Stimulated activated CD4-positive, alpha-beta T cell treated with anti-CD3 and anti-CD28 coated beads, TNF-alpha, amount 100 ng/mL, for 1 hour (primary cell): ENCODE measurements around the gene AGPAT3.

Experiments used
- DNase-seq, 3 donors: peaks; one replicate each; pipeline ENCODE4 v3.0.0-alpha.2; 2020; ENCODE audit warnings: low read depth in 3 of 3, low spot score in 1 of 3

The AGPAT3 gene

DNA sequence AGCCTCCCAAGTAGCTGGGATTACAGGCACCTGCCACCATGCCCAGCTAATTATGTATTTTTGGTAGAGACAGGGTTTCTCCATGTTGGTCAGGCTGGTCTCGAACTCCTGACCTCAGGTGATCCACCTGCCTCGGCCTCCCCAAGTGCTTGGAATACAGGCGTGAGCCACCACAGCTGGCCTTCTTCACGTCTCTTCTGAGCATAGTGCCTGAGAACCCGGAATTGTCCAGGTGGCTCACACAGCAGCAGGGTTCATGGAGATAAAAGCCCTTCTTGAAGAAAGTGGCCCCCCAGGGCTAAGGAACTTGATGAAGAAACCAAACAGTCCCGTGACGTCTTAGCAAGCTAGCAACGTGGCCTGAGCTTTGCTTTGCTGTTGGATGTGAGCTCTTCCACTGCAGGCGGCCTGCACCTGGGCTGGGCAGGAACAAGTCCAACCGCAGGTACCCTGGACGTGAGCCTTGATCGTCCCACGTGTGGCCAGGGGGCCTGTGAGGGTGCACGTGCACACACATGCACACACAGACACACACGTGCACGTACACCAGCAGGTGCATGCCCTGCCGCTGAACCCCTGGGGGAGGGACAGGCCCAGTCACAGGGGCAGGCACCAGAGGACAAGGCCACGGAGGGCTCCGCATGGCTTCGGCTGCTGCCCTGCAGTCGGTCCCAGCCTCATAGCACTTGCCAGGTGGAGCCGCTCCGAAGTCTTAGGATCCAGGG is 123.6 kb downstream of the AGPAT3 start:
- no peak for DNase-seq

DNA sequence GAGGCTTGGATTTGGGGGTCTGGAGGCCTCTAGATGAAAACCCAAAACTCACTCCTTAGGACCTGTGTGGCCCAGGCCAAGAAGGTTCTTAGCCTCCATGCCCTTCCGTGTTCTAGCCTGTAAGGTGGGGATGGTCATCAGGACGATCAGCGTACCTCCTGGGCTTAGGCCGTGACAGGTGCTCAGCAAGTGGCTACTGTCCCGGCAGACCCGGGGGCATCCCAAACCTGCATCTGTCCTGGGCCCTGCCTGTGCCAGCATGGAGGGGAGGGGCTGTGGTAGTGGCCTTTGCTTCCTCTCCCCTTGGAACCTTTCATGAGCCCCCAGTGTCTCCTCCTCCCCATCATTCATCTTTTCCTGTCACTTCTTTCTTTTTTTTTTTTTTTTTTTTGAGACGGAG is 124.4 kb downstream of the AGPAT3 start:
- no peak for DNase-seq

DNA sequence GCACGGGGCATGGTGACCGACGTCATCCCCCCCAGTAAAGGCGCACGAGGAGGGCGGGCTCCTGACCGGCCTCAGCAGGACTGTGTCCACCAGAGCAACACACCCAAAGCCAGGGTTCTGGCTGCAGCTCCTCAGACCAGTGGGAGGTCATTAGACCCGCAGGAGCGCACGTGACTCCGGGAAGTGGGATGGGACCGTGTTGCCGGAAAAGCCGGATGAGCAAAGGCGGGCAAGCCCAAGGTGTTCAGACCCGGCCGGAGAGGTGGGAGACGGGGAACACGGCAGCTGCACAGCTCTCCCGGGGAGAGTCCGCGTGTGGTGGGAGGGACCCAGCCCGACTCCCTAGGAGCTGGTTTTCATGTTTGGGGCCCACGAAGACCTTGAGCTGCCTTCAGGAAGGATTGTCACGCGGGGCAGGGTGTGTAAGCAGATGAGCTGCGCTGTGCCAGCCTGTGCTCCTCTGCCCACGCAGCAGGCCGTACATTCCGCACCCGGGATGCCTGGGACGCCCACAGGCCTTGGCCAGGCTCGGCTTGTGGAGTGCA is 126.5 kb downstream of the AGPAT3 start:
- DNase-seq = no peak

DNA sequence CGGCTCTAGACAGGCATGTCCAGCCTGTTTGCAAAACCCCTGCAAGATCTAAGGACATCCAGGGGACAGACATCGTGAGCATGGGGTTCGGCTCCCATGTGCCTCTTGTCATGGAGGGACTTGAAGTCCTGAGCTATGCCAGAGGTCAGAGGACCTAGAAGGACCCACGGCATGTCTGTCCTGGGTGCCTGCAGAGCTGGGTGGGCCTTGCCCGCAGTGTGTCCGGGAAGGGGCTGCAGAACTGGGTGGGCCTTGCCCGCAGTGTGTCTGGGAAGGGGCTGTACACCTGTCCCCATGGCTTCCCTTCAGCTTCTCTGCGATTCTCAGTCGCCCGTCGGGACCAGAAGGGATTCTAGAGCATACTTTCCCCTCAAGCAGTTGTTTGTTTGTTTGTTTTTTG is 127.1 kb downstream of the AGPAT3 start:
- no peak for DNase-seq

DNA sequence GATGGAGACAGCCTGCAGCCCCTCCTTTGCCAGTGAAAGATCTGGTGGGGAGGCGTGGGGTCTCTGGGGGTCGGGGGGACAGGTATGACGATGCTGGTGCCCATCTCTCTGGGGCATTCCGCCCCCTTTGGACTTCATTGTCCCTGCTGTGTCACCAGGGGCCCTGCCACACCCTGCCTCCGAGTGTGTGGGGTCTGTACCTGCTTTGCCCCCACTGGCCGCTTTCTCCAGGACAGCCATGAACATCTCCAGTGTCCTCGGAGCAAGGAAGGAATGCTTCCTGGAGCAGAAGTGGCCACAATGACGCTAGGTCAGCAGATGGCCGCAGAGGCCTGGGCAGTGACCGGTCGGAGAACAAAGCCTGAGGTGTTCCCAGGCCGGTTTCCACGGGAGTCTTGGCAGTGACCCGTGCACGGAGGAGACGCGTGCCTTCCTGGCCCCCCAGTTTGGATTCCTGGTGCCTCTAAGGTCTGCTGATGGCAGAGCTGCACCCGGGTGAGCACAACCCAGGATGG is 128.5 kb downstream of the AGPAT3 start:
- no peak for DNase-seq

DNA sequence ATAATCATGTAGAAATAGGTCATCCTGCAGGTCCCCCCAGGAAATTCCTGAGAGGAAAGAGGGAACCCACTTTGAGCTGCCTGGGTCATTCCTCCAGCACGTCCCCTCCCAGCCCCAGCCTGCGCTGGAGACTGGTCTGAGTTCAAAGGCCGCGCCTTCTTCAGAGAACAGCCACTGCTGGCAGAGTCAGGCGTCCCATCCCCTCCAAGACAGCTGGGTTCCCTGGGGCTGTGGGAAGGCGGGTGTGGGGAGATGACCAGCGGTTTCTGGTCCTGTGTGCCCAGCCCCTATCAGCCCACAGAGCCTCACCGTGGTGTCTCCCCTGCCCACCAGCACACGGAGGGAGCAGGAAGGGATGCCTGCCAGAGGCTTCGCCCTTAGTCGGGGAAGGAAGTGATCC is 129.1 kb downstream of the AGPAT3 start:
- DNase-seq = no peak

DNA sequence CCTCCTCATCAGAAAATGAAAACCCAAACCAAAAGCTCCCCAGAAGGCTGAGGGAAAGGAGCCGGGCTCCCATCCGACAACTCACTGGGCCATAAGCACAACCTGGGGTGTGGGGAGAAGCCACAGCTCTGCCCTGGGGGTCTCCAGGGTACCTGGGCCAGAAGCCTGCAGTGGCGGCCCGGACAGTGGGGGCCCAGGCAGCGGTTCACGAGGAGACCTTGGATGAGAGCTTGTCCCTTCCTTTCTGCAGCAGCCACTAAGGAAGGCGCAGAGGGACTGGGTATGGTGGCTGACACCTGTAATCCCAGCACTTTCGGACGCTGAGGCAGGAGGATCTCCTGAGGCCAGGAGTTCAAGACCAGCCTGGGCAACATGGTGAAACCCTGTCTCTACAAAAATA is 129.6 kb downstream of the AGPAT3 start:
- DNase-seq = no peak

DNA sequence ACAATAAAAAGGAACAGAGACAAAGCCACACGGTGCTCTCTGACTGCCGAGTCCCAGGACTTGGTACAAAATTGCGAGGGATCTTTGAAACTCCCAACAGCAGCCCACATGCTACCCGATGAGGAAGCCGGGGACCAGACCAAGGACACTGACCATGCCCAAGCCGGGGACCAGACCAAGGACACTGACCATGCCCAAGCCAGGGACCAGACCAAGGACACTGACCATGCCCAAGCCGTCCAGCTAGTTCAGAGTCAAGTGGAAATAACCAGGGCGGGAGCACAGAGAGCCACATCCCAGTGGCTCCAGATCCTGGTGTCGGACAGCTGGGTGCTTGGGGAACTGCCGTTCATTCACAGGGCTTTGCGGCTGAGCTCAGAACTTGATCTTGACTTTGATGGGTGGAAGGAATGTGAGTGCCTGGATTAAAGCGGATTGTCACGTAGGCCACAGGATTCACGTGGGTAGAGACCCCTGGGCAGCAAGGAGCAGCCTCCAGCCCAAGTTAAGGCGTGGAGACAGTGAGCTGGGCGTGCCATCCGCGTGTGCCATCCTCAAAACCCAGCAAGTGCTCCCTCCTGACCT is 130.6 kb downstream of the AGPAT3 start:
- no peak for DNase-seq

DNA sequence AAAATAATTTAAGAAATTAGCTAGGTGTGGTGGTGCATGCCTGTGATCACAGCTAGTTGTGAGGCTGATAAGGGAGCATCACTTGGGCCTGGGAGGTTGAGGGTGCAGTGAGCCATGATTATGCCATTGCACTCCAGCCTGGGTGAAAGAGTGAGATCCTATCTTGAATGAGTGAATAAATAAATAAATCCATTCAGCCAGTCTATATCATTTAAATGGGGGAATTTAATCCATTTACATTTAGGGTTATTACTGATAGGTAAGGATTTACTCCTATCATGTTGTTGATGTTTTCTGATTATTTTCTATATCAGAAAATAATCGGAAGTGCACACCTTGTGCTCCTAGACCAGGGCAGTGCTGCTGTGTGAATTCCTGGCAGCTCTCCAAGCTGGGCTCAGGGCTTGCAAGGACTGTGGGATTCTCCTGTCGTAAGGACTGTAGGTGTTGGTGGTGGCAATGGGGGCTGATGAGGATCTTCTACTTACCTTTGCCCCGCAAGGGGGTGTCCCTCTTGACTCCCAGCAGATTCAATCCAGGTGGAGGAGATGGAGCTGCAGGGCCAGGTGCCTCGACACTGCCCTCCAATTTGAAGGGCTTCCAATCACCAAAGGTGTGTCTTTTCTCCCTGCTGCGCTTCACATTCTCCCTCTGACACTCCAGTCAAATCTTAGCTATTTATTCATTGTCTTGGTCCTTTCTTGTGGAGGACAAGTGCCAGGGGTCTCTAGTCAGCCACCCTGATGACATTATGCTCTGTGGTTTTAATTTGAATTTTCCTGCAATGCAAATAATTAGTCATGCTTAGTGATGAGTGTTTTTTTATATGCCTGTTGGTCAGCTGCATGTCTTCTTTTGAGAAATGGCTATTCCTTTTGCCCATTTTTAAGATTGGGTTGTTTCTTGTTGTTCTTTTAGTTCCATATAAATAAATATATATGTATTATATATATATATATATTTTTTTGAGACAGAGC is 133.0 kb downstream of the AGPAT3 start:
- no peak for DNase-seq

DNA sequence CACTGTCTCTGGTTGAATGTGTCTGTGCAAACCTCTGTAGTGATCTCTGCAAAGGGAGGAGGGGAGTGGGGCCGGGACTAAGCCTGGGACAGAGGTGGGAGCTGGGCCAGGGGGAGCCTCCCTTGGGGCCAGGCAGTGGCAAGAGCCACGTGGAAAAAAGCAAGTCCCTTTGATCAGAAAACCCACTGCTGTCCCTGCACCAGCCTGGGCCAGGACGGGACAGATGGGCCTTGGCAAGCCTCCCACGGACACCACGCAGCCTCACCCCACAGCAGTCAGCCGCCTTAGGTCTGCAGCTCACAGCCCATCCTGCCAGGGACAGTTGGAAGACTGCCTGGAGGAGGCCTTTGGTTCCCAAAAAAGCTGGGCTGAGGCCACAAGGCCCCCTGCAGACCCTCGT is 135.3 kb downstream of the AGPAT3 start:
- DNase-seq = no peak

DNA sequence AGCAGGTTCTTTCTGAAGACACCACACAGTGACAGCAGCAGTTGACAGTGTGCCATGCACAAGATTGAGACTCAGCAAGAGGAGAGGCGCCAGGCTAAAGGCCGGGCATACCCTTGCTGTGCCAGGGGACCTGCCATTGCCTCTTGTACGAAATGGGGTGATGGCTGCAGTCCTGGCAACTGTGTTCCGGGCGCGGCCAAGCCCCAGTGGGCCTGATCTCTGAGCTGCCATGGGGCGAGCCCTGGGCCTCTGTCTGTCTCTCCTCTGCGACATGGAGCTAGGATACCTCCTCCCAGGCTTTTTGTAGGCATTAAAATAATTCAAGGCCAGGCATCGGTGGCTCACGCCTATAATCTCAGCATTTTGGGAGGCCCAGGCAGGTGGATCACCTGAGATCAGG is 137.5 kb downstream of the AGPAT3 start:
- no peak for DNase-seq

DNA sequence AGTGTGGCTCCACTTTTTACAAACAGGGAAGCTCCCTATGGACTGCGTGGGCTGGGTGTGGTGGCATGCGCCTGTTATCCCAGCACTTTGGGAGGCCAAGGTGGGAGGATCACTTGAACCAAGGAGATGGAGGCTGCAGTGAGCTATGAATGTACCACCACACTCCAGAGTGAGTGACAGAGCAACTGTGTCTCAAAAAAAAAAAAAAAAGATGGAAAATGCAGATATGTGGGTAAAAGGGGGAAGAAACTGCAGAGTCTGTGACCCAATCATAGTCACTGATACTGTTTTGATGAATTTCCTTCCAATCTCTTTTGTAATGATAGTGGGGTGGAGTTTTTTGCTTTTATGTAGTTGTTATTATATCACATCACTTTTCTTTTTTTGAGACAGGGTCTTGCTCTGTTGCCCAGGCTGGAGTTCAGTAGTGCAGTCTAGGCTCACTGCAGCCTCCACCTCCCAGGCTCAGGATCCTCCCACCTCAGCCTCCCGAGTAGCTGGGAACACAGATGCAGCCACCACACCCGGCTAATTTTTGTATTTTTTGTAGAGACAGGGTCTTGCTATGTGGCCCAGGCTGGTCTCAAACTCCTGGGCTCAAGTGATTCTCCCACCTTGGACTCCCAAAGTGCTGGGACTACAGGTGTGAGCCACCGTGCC is 138.4 kb downstream of the AGPAT3 start:
- DNase-seq = no peak

DNA sequence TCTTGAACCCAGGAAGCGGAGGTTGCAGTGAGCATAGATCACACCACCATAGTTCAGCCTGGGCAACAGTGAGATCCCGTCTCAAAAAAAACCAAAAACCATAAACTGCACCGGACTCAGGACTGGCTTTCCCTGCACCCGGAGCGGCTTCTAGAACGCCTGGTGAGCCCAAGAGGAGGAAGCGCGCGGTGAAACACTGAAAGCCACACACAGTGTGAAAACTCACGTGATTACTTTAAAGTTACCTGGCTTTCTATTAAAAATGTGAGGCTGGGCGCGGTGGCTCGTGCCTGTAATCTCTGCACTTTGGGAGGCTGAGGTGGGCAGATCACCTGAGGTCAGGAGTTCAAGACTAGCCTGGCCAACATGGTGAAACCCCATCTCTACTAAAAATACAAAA is 140.0 kb downstream of the AGPAT3 start:
- no peak for DNase-seq

DNA sequence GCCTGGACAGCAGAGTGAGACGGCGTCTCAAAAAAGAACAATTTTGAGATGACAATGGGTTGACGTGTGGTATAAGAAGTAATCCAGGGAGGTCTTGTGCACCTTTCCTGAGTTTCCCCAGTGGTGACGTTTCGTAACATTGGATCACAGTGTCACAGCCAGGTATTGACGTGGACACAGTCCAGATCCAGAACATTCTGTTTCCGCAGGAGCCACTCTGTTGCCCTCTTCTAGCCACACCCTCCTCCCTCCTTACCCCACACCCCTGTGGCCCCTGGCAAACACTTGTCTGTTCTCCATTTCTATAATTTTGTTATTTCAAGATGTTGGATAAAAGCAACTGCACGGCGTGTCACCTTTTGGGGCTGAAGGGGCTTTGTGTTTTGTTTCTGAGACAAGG is 140.6 kb downstream of the AGPAT3 start:
- DNase-seq = no peak

DNA sequence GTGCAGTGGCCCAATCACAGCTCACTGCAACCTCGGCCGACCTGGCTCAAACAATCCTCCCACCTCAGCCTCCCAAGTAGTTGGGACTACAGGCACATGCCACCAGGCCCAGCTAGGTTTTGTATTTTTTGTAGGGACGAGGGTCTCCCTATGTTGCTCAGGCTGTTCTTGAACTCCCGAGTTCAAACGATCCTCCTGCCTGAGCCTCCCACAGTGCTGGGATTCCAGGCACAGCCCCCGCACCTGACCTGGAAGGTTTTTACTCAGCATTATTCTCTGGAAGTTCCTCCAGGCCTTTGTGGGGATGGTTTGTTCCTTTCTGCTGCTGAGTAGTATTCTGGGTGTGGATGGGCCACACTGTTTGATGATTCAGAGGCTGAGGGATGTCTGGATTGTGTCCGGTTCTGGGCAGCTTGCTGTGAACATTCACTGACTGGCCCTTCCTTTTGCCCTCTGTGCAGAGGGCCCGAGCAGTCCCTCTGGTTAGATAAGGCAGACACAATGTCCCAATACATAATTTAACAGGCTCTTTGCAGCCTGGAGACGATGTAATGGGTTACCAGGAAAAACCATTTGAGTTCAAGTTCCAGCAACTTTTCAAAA is 141.1 kb downstream of the AGPAT3 start:
- DNase-seq = no peak

DNA sequence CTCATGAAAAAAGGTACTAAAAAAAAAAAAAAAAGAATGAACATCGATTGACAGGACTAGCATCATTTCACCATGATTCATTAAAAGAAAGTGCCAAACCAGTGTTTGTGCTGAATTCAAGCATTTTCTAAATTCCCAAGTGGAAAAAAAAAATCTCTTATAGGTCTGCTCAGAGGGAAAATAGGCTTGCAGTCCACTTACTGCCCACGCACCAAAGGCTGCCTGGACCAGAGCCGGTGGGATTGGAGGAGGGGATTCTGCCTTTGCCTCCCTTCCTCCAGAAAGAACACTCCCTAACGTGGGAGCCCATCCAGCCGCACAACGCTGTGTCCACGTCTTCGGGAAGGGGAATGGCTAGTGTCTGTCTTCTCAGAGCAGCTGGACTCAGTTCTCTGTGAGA is 141.6 kb downstream of the AGPAT3 start:
- no peak for DNase-seq

DNA sequence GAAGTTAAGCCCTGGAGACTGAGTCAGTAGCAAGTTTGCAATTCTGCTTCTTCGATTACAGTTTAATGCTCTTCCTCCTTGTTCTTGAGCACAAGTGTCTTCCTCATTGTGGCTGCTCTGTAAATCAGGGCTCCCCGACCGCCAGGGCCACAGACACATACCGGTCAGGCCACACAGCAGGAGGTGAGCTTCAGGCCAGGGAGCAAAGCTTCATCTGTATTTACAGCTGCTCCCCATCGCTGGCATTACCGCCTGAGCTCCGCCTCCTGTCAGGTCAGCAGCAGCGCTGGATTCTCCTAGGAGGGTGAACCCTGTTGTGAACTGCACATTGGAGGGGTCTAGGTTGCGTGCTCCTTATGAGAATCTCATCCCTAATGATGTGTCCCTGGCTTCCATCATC is 145.4 kb downstream of the AGPAT3 start:
- DNase-seq = no peak

DNA sequence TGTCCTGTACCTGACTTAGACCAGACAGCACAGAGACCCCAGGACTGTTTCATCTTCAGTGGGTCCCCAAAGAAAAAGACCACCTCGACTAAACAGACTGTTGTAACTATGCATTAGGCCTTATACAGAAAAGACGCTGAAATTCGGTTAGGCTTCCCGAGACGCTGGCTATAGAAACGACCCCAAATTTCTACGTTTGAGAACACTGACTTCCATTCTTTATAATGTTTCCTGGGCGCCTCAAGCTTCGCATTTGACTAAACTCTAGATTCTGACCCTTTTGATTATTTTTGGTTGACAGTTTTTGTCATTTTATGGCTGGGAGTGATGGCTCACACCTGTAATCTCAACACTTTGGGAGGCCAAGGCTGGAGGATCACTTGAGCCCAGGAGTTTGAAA is 146.1 kb downstream of the AGPAT3 start:
- no peak for DNase-seq

DNA sequence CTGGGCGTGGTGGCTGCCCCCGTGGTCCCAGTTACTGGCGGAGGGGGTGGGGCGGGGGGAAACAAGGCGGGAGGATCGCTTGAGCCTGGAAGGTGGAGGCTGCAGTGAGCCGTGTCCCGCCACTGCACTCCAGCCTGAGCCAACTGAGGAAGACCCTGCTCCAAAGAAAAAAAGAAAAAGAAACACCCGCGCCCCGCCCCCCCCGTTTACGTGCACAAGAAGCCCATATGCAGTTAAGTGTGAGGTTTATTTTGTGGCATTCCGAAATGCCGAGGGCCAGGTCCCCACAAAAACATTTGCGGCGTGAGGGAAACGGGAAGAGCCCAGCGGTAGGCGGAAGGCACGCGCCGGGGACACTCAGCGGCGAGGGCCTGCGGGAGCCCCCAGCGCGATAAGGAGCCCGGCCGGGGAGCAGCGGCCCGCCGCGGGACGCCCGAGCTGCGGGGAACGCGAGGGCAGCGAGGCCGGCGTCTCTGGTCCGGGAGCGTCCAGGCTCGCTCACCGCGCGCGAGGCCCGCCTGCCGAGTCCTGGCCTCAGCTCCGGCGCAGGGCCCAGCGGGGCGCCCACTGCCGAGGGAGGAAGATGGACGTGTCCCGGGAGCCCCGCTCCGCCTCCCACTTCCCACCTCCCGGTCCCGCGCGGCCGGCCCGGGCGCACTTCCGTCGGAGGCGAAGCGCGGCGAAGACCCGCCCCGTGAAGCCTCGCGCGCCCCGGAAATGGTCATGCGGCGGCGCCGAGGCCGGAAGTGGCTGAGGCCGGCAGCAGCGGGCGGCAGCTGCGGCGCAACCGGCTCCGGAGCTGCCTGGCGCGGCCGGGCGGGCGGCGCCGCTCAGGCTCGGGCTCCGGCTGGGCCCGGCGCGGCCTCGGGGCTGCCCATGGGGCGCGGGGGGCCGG is 146.8 kb downstream of the AGPAT3 start, which contains the start of gene TRAPPC10:
TSS of gene TRAPPC10 (plus strand) at position 731 of the 895 bp plus-strand sequence. CDS start 185 bp downstream, outside the sequence.
- peak; percentile 29 to 66 (median 51) for DNase-seq
